ENCODE data around the gene HSP90AA1. TPM values are rescaled to one million over a fixed set of nuclear protein-coding genes. Genes with fewer than 3 reads are reported as not detected.
"Not testable (repeated sequence)": the region's sequence is repeated elsewhere in the genome, so short reads cannot be mapped to it uniquely, and the experiment has no call there.

Gene HSP90AA1
- total RNA-seq, 4 donors from 2014 or later = 208 to 800 (median 247) TPM

GRCh38 chr14:102116361-102117180 lies 29.7 kb upstream of the HSP90AA1 start:
- H3K36me3 ChIP-seq = no peaks in the 10 kb centered on the region
- no peaks in the 10 kb centered on the region for H3K4me1 ChIP-seq
- H3K4me3 ChIP-seq = no peak overlapping the region
- intact Hi-C loops (cut with DNase I; ENCODE audit: low total_unique reads) = no loop called here
- TF ChIP-seq CTCF (IDR thresholded peaks at IDR 0.05) = no peak
- TF ChIP-seq POLR2A (IDR thresholded peaks at IDR 0.05) = no peak
- no peak for DNase-seq
- no peaks in the 10 kb centered on the region for H3K27me3 ChIP-seq
- H3K9me3 ChIP-seq = no peaks in the 10 kb centered on the region
- no peak overlapping the region for H3K27ac ChIP-seq

GRCh38 chr14:102111101-102111500 lies 24.3 kb upstream of the HSP90AA1 start:
- no peak for TF ChIP-seq POLR2A (IDR thresholded peaks at IDR 0.05)
- TF ChIP-seq CTCF (IDR thresholded peaks at IDR 0.05) = no peak
- Histone ChIP-seq H3K4me1 (no peaks in the 10 kb centered on the region), H3K27me3 (no peaks in the 10 kb centered on the region), H3K36me3 (no peaks in the 10 kb centered on the region), H3K4me3 (no peak overlapping the region), H3K9me3 (no peaks in the 10 kb centered on the region), H3K27ac (no peak overlapping the region)
- DNase-seq = no peak
- intact Hi-C loops (cut with DNase I; ENCODE audit: low total_unique reads) = no loop called here

GRCh38 chr14:102109332-102109731 lies 22.5 kb upstream of the HSP90AA1 start:
- H3K4me3 ChIP-seq; H3K36me3 ChIP-seq; H3K9me3 ChIP-seq; H3K4me1 ChIP-seq; H3K27me3 ChIP-seq; H3K27ac ChIP-seq; DNase-seq; intact Hi-C loops (cut with DNase I; ENCODE audit: low total_unique reads): not testable (repeated sequence)

GRCh38 chr14:102105369-102105768 lies 18.5 kb upstream of the HSP90AA1 start:
- Histone ChIP-seq H3K9me3 (no peaks in the 10 kb centered on the region), H3K4me3 (no peak overlapping the region), H3K27me3 (no peaks in the 10 kb centered on the region), H3K4me1 (no peaks in the 10 kb centered on the region), H3K36me3 (no peaks in the 10 kb centered on the region), H3K27ac (no peak overlapping the region)
- TF ChIP-seq CTCF (IDR thresholded peaks at IDR 0.05) (no peak), POLR2A (IDR thresholded peaks at IDR 0.05) (no peak)
- intact Hi-C loops (cut with DNase I; ENCODE audit: low total_unique reads) = no loop called here
- DNase-seq = no peak

GRCh38 chr14:102103062-102103695 lies 16.3 kb upstream of the HSP90AA1 start:
- TF ChIP-seq CTCF (IDR thresholded peaks at IDR 0.05) = no peak
- TF ChIP-seq POLR2A (IDR thresholded peaks at IDR 0.05) = no peak
- Histone ChIP-seq H3K27ac (no peak overlapping the region), H3K27me3 (no peaks in the 10 kb centered on the region), H3K4me1 (no peaks in the 10 kb centered on the region), H3K4me3 (no peak overlapping the region), H3K36me3 (no peaks in the 10 kb centered on the region), H3K9me3 (no peaks in the 10 kb centered on the region)
- intact Hi-C loops (cut with DNase I; ENCODE audit: low total_unique reads) = no loop called here
- DNase-seq = no peak

All from uterus (tissue), 4 donors.